Neural cell (in vitro differentiated cells): Measurements from ENCODE around the gene OSCAR. TPM values are rescaled to one million over a fixed set of nuclear protein-coding genes. Genes with fewer than 3 reads are reported as not detected.
A peak's percentile ranks its signal among the peaks of the same experiment; 100 is the strongest.
"Not testable (repeated sequence)": the region's sequence is repeated elsewhere in the genome, so short reads cannot be mapped to it uniquely, and the experiment has no call there.

ENCODE experiments used
- H2AFZ ChIP-seq: fragments of 200-600, 300-800 bp; sonication (generic), shearing (Covaris generic); 2 replicates; pipeline ENCODE4 v1.6.0; 2014; ENCODE audit warnings: low read depth, mild to moderate bottlenecking, antibody characterized with exemption, low read length, moderate library complexity
- H3F3A ChIP-seq: fragments of 200-600 bp; shearing (Covaris generic); 2 replicates; pipeline ENCODE4 v1.6.1; 2016; ENCODE audit warnings: mild to moderate bottlenecking, moderate library complexity, mixed read lengths, antibody characterized with exemption, low read length; ENCODE audit not compliant: insufficient read depth, poor library complexity, severe bottlenecking
- H3K27ac ChIP-seq: fragments of 200-600, 300-800 bp; sonication (generic), shearing (Covaris generic); 2 replicates; pipeline ENCODE4 v1.5.1; 2014; ENCODE audit warnings: mild to moderate bottlenecking, low read length, moderate library complexity
- H3K27me3 ChIP-seq: fragments of 300-800, 200-600 bp; sonication (generic), shearing (Covaris generic); 2 replicates; pipeline ENCODE4 v1.6.0; 2014; ENCODE audit warnings: mild to moderate bottlenecking, low read depth, low read length, moderate library complexity; ENCODE audit not compliant: insufficient read depth
- H3K36me3 ChIP-seq: fragments of 300-800, 200-600 bp; sonication (generic), shearing (Covaris generic); 2 replicates; pipeline ENCODE4 v1.5.1; 2014; ENCODE audit warnings: mild to moderate bottlenecking, antibody characterized with exemption, low read length, moderate library complexity; ENCODE audit not compliant: insufficient read depth
- H3K4me2 ChIP-seq: fragments of 300-800, 200-600 bp; sonication (generic), shearing (Covaris generic); 2 replicates; pipeline ENCODE4 v1.6.0; 2014; ENCODE audit warnings: mild to moderate bottlenecking, low read length
- H3K4me3 ChIP-seq: fragments of 300-800, 200-600 bp; sonication (generic), shearing (Covaris generic); 2 replicates; pipeline ENCODE4 v1.5.1; 2014; ENCODE audit warnings: mild to moderate bottlenecking, low read length, moderate library complexity
- H3K79me2 ChIP-seq: fragments of 200-600 bp; shearing (Covaris generic); replicated peaks from 2 replicates; pipeline ENCODE4 v1.6.0; 2014; ENCODE audit warnings: mild to moderate bottlenecking, low read length, moderate library complexity; ENCODE audit not compliant: insufficient read depth
- H3K9ac ChIP-seq: fragments of 300-800, 200-600 bp; sonication (generic), shearing (Covaris generic); 2 replicates; pipeline ENCODE4 v1.6.1; 2016; ENCODE audit warnings: mild to moderate bottlenecking, low read length, mixed read lengths
- H3K9me2 ChIP-seq: fragments of 200-600 bp; shearing (Covaris generic); 2 replicates; pipeline ENCODE4 v1.6.1; 2016; ENCODE audit warnings: mild to moderate bottlenecking, low read length, mixed read lengths; ENCODE audit not compliant: insufficient read depth
- H3K9me3 ChIP-seq: fragments of 200-600, 300-800 bp; sonication (generic), shearing (Covaris generic); 2 replicates; pipeline ENCODE4 v1.6.1; 2016; ENCODE audit warnings: mild to moderate bottlenecking, mixed run types, low read length, moderate library complexity, mixed read lengths
- H4K20me1 ChIP-seq: fragments of 200-600 bp; shearing (Covaris generic); 2 replicates; pipeline ENCODE4 v1.6.1; 2016; ENCODE audit warnings: mild to moderate bottlenecking, mixed run types; ENCODE audit not compliant: insufficient read depth
- CTCF ChIP-seq: fragments of 450-650 bp; IDR thresholded peaks from 2 replicates; pipeline ENCODE4 v1.5.1; 2014; ENCODE audit warnings: antibody characterized with exemption, mild to moderate bottlenecking, moderate library complexity; ENCODE audit not compliant: poor library complexity, severe bottlenecking
- EP300 ChIP-seq: fragments of 450-650 bp; conservative IDR thresholded peaks from 2 replicates; pipeline ENCODE4 v1.6.1; 2014; ENCODE audit warnings: antibody characterized with exemption, mild to moderate bottlenecking, moderate library complexity; ENCODE audit not compliant: poor library complexity, severe bottlenecking
- EZH2 ChIP-seq: fragments of 200-600, 300-800 bp; shearing (Covaris generic), sonication (generic); IDR thresholded peaks from 2 replicates; pipeline ENCODE4 v1.6.1; 2014; ENCODE audit warnings: antibody characterized with exemption, low read length, borderline replicate concordance, mild to moderate bottlenecking; ENCODE audit not compliant: insufficient read depth, poor library complexity, severe bottlenecking
- MXI1 ChIP-seq: fragments of 450-650 bp; conservative IDR thresholded peaks from 2 replicates; pipeline ENCODE4 v1.6.1; 2014; ENCODE audit warnings: antibody characterized with exemption, mild to moderate bottlenecking; ENCODE audit not compliant: poor library complexity, severe bottlenecking
- POLR2AphosphoS5 ChIP-seq: IDR thresholded peaks from 2 replicates; pipeline ENCODE4 v1.6.1; 2012
- RAD21 ChIP-seq: fragments of 450-650 bp; conservative IDR thresholded peaks from 2 replicates; pipeline ENCODE4 v1.6.1; 2014; ENCODE audit warnings: antibody characterized with exemption, mild to moderate bottlenecking, moderate library complexity
- SMC3 ChIP-seq: fragments of 450-650 bp; conservative IDR thresholded peaks from 2 replicates; pipeline ENCODE4 v1.6.1; 2014; ENCODE audit warnings: antibody characterized with exemption, mild to moderate bottlenecking, moderate library complexity; ENCODE audit not compliant: poor library complexity
- TAF1 ChIP-seq: IDR thresholded peaks from 2 replicates; pipeline ENCODE4 v1.6.1; 2012; ENCODE audit warnings: low read depth
- polyA plus RNA-seq: library from polyadenylated mRNA; depleted of rRNA; stranded (reverse); fragments of >200 nt; gene quantifications from 2 replicates; pipeline ENCODE4 v1.2.3, GENCODE V29; 2014
- TF ChIP-seq, protein P1 (sequence below): IDR thresholded peaks from 2 replicates; pipeline ENCODE4 v1.6.1; 2012; ENCODE audit warnings: borderline replicate concordance

OSCAR gene
- polyA plus RNA-seq, 1 donor from 2014 or later = 0.20 TPM

DNA sequence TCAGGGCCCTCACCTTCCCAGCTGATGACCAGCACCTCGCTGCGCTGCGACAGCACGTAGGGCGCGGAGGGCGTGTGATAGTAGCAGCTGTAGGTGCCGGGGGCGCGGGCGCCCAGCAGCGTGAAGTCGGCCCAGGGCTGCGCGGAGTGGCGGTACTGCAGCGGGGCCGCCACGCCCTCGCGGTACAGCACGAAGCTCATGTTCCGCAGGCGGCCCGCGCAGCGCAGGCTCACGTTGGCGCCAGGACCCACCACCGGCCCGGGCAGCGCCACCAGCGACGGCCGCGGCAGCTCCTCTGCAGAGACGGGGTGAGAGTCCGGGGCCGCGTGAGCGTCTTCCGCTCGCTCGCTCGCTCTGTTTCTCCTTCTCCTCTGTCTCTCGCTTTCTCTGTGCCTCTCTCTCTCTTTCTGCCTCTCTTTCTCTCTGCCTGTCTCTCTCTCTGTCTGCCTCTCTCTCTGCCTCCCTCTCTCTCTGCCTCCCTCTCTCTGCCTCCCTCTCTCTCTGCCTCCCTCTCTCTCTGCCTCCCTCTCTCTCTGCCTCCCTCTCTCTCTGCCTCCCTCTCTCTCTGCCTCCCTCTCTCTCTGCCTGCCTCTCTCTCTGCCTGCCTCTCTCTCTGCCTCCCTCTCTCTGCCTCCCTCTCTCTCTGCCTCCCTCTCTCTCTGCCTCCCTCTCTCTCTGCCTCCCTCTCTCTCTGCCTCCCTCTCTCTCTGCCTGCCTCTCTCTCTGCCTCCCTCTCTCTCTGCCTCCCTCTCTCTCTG lies 4.6 kb downstream of the OSCAR start:
- peak overlapping the region; percentile 30 for H3K9ac ChIP-seq
- H3K36me3 ChIP-seq, H4K20me1 ChIP-seq, H3K79me2 ChIP-seq, H3K4me2 ChIP-seq, H3K9me2 ChIP-seq, H3F3A ChIP-seq, H2AFZ ChIP-seq, H3K27ac ChIP-seq, H3K9me3 ChIP-seq: not testable (repeated sequence)
- H3K27me3 ChIP-seq = peaks cover 29% of the 10 kb centered on the region
- H3K4me3 ChIP-seq = peak overlapping the region; percentile 62

- H3K36me3 ChIP-seq = no peaks in the 10 kb centered on the region
- no peaks in the 10 kb centered on the region for H3F3A ChIP-seq
- no peak overlapping the region for H3K4me2 ChIP-seq
- peak overlapping the region; percentile 62 for H3K4me3 ChIP-seq
- no peak overlapping the region for H2AFZ ChIP-seq
- H4K20me1 ChIP-seq = no peaks in the 10 kb centered on the region
- no peak overlapping the region for H3K27ac ChIP-seq
- peak overlapping the region; percentile 30 for H3K9ac ChIP-seq
- TF ChIP-seq TAF1 (no peak), SMC3 (no peak), EP300 (no peak), MXI1 (no peak)
- H3K9me2 ChIP-seq = no peaks in the 10 kb centered on the region
- no peaks in the 10 kb centered on the region for H3K79me2 ChIP-seq
- no peaks in the 10 kb centered on the region for H3K9me3 ChIP-seq
- H3K27me3 ChIP-seq = peaks cover 29% of the 10 kb centered on the region
These were observed 5.3 kb downstream of the OSCAR start for GRCh38 chr19:54095136-54095858.

DNA sequence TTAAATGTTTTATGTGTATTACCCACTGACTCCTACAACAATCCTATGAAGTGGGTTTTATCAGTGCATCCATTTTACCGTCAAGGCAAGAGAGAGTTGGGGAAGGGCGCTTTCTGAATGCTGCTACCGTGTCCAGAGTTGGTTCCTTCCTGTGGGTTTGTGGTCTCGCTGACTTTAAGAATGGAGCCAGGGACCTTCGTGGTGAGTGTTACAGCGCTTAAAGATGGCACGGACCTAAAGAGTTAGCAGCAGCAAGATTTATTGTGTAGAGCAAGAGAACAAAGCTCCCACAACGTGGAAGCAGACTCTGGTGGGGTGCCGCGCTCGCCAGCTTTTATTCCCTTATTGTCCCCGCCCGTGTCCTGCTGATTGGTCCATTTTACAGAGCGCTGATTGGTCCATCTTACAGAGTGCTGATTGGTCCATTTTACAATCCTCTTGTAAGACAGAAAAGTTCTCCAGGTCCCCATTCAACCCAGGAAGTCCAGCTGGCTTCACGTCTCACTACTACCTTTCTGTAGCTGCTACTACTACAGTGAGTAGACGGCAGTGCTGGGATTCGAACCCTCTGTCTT lies 6.1 kb downstream of the OSCAR start:
- Histone ChIP-seq H3K79me2 (no peaks in the 10 kb centered on the region), H3K9me3 (no peaks in the 10 kb centered on the region), H4K20me1 (no peaks in the 10 kb centered on the region), H2AFZ (no peak overlapping the region), H3K9me2 (no peaks in the 10 kb centered on the region), H3K27ac (no peak overlapping the region), H3K9ac (no peak overlapping the region), H3K4me2 (no peak overlapping the region), H3K27me3 (peaks cover 29% of the 10 kb centered on the region), H3F3A (no peaks in the 10 kb centered on the region), H3K36me3 (no peaks in the 10 kb centered on the region), H3K4me3 (no peak overlapping the region)
- TF ChIP-seq, protein P1, sequence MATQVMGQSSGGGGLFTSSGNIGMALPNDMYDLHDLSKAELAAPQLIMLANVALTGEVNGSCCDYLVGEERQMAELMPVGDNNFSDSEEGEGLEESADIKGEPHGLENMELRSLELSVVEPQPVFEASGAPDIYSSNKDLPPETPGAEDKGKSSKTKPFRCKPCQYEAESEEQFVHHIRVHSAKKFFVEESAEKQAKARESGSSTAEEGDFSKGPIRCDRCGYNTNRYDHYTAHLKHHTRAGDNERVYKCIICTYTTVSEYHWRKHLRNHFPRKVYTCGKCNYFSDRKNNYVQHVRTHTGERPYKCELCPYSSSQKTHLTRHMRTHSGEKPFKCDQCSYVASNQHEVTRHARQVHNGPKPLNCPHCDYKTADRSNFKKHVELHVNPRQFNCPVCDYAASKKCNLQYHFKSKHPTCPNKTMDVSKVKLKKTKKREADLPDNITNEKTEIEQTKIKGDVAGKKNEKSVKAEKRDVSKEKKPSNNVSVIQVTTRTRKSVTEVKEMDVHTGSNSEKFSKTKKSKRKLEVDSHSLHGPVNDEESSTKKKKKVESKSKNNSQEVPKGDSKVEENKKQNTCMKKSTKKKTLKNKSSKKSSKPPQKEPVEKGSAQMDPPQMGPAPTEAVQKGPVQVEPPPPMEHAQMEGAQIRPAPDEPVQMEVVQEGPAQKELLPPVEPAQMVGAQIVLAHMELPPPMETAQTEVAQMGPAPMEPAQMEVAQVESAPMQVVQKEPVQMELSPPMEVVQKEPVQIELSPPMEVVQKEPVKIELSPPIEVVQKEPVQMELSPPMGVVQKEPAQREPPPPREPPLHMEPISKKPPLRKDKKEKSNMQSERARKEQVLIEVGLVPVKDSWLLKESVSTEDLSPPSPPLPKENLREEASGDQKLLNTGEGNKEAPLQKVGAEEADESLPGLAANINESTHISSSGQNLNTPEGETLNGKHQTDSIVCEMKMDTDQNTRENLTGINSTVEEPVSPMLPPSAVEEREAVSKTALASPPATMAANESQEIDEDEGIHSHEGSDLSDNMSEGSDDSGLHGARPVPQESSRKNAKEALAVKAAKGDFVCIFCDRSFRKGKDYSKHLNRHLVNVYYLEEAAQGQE = no peak
- TF ChIP-seq MXI1 (no peak), TAF1 (no peak), RAD21 (no peak), CTCF (no peak), SMC3 (no peak), POLR2AphosphoS5 (no peak), EP300 (no peak), EZH2 (no peak)
